Stimulated activated naive CD8-positive, alpha-beta T cell treated with anti-CD3 and anti-CD28 coated beads, Interleukin-15, Interleukin-2, amounts not matched to agents 100 ng/mL and 50 ng/mL, for 24 hours (primary cell): Measurements from ENCODE around the gene ITLN1.
A peak's percentile ranks its signal among the peaks of the same experiment; 100 is the strongest.
"Not testable (repeated sequence)": the region's sequence is repeated elsewhere in the genome, so short reads cannot be mapped to it uniquely, and the experiment has no call there.

Experiments used
- H3K27ac Mint-ChIP-seq: one replicate; pipeline ENCODE4 v1.8.0; 2021; ENCODE audit warnings: mild to moderate bottlenecking, mixed read lengths
- H3K27me3 Mint-ChIP-seq: one replicate; pipeline ENCODE4 v1.8.0; 2021; ENCODE audit warnings: mixed read lengths
- H3K36me3 Mint-ChIP-seq: one replicate; pipeline ENCODE4 v1.8.0; 2021; ENCODE audit warnings: low read depth, mixed read lengths
- H3K4me1 Mint-ChIP-seq: one replicate; pipeline ENCODE4 v1.8.0; 2021; ENCODE audit warnings: low read depth, mixed read lengths
- H3K4me3 Mint-ChIP-seq: one replicate; pipeline ENCODE4 v1.8.0; 2021; ENCODE audit warnings: mild to moderate bottlenecking, mixed read lengths
- H3K9me3 Mint-ChIP-seq: one replicate; pipeline ENCODE4 v1.8.0; 2021; ENCODE audit warnings: mixed read lengths

ITLN1 gene

GRCh38 chr1:160867651-160868050 is 17.3 kb downstream of the ITLN1 start:
- H3K27ac Mint-ChIP-seq, H3K36me3 Mint-ChIP-seq, H3K27me3 Mint-ChIP-seq, H3K9me3 Mint-ChIP-seq, H3K4me3 Mint-ChIP-seq: not testable (repeated sequence)
- H3K4me1 Mint-ChIP-seq, result peaks cover 30% of the 10 kb centered on the region

- peaks cover 39% of the 10 kb centered on the region for H3K4me1 Mint-ChIP-seq
- no peaks in the 10 kb centered on the region for H3K9me3 Mint-ChIP-seq
- H3K27ac Mint-ChIP-seq, result no peak overlapping the region
- H3K27me3 Mint-ChIP-seq, result no peaks in the 10 kb centered on the region
- no peaks in the 10 kb centered on the region for H3K36me3 Mint-ChIP-seq
- H3K4me3 Mint-ChIP-seq, result no peak overlapping the region
These were observed 18.2 kb downstream of the ITLN1 start for GRCh38 chr1:160866695-160867260.

- H3K27ac Mint-ChIP-seq, result no peak overlapping the region
- peaks cover 40% of the 10 kb centered on the region for H3K4me1 Mint-ChIP-seq
- H3K9me3 Mint-ChIP-seq, result no peaks in the 10 kb centered on the region
- no peak overlapping the region for H3K4me3 Mint-ChIP-seq
- no peaks in the 10 kb centered on the region for H3K36me3 Mint-ChIP-seq
- H3K27me3 Mint-ChIP-seq, result no peaks in the 10 kb centered on the region
These were observed 18.8 kb downstream of the ITLN1 start for GRCh38 chr1:160866001-160866694.

GRCh38 chr1:160865337-160865736 is 19.6 kb downstream of the ITLN1 start:
- Mint-ChIP-seq H3K4me3 (no peak overlapping the region), H3K27ac (no peak overlapping the region), H3K27me3 (no peaks in the 10 kb centered on the region), H3K4me1 (peaks cover 46% of the 10 kb centered on the region), H3K36me3 (no peaks in the 10 kb centered on the region), H3K9me3 (no peaks in the 10 kb centered on the region)

DNA sequence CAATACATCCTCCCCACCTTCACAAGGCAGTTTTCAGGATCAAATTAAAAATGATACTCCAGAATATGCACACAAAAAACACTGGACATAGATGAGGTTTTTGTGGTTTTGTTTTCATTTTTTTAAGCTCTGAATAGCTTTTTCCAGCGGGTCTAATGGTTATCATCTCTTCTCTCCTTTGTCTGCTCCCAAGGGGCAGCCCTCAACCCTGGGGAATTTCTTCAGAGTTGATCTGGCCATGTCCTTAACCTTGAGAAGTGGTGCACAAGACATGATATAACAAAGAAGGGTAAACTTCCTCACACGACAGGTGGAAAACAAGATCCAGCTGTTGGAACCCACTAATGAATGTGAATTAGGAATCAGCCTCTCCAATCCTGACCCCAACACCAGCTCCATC is 20.8 kb downstream of the ITLN1 start:
- H3K27ac Mint-ChIP-seq, result peak overlapping the region; percentile 56

DNA sequence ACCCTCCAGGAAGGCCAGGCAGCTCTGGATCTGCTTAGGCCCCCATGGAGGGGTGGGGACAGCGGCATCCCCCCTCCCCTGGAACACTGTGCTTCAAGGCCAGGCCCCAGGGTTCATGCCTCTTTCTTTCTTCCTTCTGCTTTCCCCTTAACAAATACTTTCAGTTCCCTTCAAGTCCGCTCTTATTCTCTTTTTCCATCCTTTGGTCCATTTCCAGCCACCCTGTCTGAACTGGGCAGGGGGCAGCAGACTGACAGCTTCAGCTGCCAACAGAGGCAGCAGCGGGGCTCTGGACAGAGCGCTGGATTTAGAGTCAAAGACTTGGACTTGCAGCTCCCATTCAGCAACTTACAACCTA is 21.2 kb downstream of the ITLN1 start:
- H3K4me1 Mint-ChIP-seq, result peaks cover 47% of the 10 kb centered on the region
- H3K27me3 Mint-ChIP-seq, result no peaks in the 10 kb centered on the region
- H3K4me3 Mint-ChIP-seq, result peak overlapping the region; percentile 28
- no peaks in the 10 kb centered on the region for H3K36me3 Mint-ChIP-seq
- H3K27ac Mint-ChIP-seq, result peak overlapping the region; percentile 56
- H3K9me3 Mint-ChIP-seq, result no peaks in the 10 kb centered on the region

More for the DNA sequence above, 20.8 kb downstream of the ITLN1 start:
- no peaks in the 10 kb centered on the region for H3K9me3 Mint-ChIP-seq
- H3K4me3 Mint-ChIP-seq, result no peak overlapping the region
- H3K27me3 Mint-ChIP-seq, result no peaks in the 10 kb centered on the region
- H3K36me3 Mint-ChIP-seq, result no peaks in the 10 kb centered on the region
- peaks cover 47% of the 10 kb centered on the region for H3K4me1 Mint-ChIP-seq

DNA sequence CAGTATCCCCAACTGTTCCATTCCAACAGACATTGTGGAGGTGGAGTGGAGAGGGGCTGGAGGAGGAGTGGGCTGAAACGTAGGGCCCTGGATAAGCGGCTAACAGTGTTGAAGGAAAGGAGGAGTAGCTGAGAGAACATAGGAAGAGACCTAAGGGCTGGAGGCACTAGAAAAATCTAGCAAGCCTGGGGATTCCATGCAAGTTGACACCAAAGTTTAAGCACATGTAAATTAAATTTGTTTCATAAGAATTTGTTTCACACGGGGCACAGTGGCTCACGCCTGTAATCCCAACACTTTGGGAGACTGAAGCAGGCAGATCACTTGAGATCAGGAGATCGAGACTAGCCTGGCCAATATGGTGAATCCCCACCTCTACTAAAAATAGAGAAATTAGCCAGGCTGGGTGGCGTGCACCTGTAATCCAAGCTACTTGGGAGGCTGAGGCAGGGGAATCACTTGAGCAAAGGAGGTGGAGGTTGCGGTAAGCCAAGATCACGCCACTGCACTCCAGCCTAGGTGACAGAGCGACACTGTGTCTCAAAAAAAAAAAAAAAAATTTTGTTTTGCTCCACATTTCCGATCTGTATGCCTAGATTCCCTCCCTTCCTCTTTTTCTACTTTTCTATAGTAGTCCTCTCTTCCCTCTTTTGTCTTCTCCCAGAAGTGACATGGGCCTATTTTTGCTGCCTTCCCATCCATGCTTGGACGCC is 21.8 kb downstream of the ITLN1 start:
- Mint-ChIP-seq H3K4me1 (peaks cover 45% of the 10 kb centered on the region), H3K36me3 (no peaks in the 10 kb centered on the region), H3K27ac (no peak overlapping the region), H3K9me3 (no peaks in the 10 kb centered on the region), H3K4me3 (peak overlapping the region; percentile 63), H3K27me3 (no peaks in the 10 kb centered on the region)

GRCh38 chr1:160862203-160863060 is 22.5 kb downstream of the ITLN1 start, which contains the start of gene CD244:
CD244 (minus strand) TSS chr1:160862887; CDS start chr1:160862677, 210 bp downstream.
- Mint-ChIP-seq H3K9me3 (no peaks in the 10 kb centered on the region), H3K36me3 (no peaks in the 10 kb centered on the region), H3K4me3 (peak within 1 kb of the TSS; percentile 63), H3K4me1 (peaks cover 38% of the 10 kb centered on the region), H3K27ac (peak within 1 kb of the TSS; percentile 61), H3K27me3 (no peaks in the 10 kb centered on the region)

DNA sequence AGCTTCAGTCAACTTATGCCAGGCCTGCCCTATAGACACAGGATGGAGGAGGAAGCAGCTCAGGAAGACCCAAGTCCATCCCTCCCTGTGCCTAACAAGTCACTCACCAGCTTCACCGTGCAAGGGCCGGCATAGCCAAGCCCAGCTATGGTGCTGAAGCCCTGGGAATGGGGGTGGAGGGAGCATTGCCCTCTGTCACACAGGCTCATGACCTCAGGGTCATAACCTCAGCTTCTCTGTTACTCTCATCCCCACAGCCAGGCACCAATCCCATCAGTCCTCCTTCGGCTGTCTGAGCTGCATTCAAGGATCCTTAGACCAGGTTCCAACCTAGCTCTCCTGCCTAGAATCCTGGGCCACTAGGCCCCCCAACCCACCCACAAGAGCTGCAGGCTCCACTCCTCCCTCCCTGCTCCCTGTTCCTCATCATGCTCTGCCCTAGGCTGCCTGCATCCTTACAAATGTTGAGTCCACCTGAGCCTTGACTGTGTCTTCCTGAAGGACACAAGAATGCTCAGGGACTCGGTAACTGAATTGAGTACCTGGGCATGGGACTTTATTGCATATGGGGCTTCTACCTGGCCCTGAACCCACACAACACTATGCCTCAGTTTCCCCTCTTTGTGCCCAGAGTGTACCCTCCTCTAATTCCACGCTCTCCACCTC is 24.0 kb downstream of the ITLN1 start:
- Mint-ChIP-seq H3K9me3 (no peaks in the 10 kb centered on the region), H3K4me3 (peak overlapping the region; percentile 25), H3K4me1 (peaks cover 38% of the 10 kb centered on the region), H3K36me3 (no peaks in the 10 kb centered on the region), H3K27ac (peak overlapping the region; percentile 52), H3K27me3 (no peaks in the 10 kb centered on the region)

GRCh38 chr1:160859166-160859565 is 25.8 kb downstream of the ITLN1 start:
- H3K27me3 Mint-ChIP-seq, result no peaks in the 10 kb centered on the region
- H3K9me3 Mint-ChIP-seq, result no peaks in the 10 kb centered on the region
- peaks cover 36% of the 10 kb centered on the region for H3K4me1 Mint-ChIP-seq
- peak overlapping the region; percentile 9 for H3K4me3 Mint-ChIP-seq
- no peak overlapping the region for H3K27ac Mint-ChIP-seq
- H3K36me3 Mint-ChIP-seq, result no peaks in the 10 kb centered on the region

GRCh38 chr1:160858507-160858906 is 26.5 kb downstream of the ITLN1 start:
- Mint-ChIP-seq H3K36me3 (no peaks in the 10 kb centered on the region), H3K4me3 (no peak overlapping the region)

GRCh38 chr1:160858097-160858496 is 26.9 kb downstream of the ITLN1 start:
- Mint-ChIP-seq H3K4me3 (no peak overlapping the region), H3K4me1 (peaks cover 31% of the 10 kb centered on the region), H3K36me3 (no peaks in the 10 kb centered on the region), H3K9me3 (no peaks in the 10 kb centered on the region), H3K27me3 (no peaks in the 10 kb centered on the region), H3K27ac (no peak overlapping the region)

More at GRCh38 chr1:160858507-160858906, 26.5 kb downstream of the ITLN1 start:
- Mint-ChIP-seq H3K4me1 (peaks cover 35% of the 10 kb centered on the region), H3K27ac (no peak overlapping the region), H3K9me3 (no peaks in the 10 kb centered on the region), H3K27me3 (no peaks in the 10 kb centered on the region)

DNA sequence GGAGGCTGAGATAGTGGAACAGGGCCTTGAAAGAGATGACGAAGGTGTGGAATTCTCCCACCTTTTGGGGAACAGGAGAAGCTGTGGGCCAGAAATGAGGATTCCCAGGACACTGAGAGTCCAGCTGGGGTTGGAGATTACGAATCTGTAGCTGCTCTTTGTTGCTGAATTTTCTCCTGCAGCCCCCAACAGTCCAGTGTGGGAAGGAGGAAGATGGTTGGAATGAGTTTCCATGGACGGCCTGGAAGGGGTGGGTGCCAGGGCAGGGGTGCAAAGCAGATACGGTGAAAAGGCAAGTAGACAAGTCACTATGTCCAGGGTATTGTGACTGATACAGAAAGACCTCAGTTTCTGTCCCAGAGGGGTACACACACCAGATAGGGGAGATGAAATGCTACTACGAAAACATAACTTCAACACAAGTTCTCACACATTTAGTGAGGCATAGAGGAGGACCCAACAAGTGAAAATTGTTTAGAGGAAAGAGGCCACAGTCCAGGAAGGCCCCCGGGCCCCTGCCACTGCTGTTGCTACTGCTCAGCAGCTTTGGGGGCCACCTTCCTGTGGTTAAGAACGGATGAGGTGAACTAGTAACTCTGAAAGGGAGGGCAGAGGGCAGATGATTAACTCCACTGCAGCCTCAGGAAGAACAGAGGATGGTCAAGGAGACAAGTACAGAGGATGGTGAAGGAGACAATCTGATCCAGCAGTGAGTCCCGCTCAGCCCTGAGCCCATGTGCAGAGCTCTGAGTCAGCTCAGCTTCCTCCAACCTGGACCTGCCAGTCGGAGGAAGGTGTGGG is 29.6 kb downstream of the ITLN1 start:
- H3K27ac Mint-ChIP-seq, result no peak overlapping the region
- no peak overlapping the region for H3K4me3 Mint-ChIP-seq
- no peaks in the 10 kb centered on the region for H3K9me3 Mint-ChIP-seq
- H3K4me1 Mint-ChIP-seq, result peaks cover 9% of the 10 kb centered on the region
- no peaks in the 10 kb centered on the region for H3K27me3 Mint-ChIP-seq
- no peaks in the 10 kb centered on the region for H3K36me3 Mint-ChIP-seq

- H3K27ac Mint-ChIP-seq, result peak overlapping the region; percentile 9
- H3K4me3 Mint-ChIP-seq, result no peak overlapping the region
- H3K9me3 Mint-ChIP-seq, result no peaks in the 10 kb centered on the region
These were observed 31.2 kb downstream of the ITLN1 start for GRCh38 chr1:160853754-160854153.

More at GRCh38 chr1:160853754-160854153, 31.2 kb downstream of the ITLN1 start:
- no peaks in the 10 kb centered on the region for H3K36me3 Mint-ChIP-seq
- no peaks in the 10 kb centered on the region for H3K27me3 Mint-ChIP-seq
- peaks cover 7% of the 10 kb centered on the region for H3K4me1 Mint-ChIP-seq
